HepG2 (cell line): ENCODE data around the gene SEMA3B. TPM values are rescaled to one million over a fixed set of nuclear protein-coding genes. Genes with fewer than 3 reads are reported as not detected.

Source experiments
- ATF3 ChIP-seq: sonication (generic); formaldehyde crosslinking; IDR thresholded peaks from 2 replicates; pipeline ENCODE4 v1.4.0; 2020; ENCODE audit warnings: missing genetic modification reagents
- CEBPB ChIP-seq: IDR thresholded peaks from 2 replicates; pipeline ENCODE4 v1.6.1; 2011; ENCODE audit warnings: low read depth, low read length, improper control_type of control experiment, borderline replicate concordance
- PBX3 ChIP-seq: sonication (generic); formaldehyde crosslinking; IDR thresholded peaks from 2 replicates; pipeline ENCODE4 v1.8.1; 2023; ENCODE audit warnings: missing genetic modification reagents, inconsistent platforms, borderline replicate concordance
- POLR2AphosphoS5 ChIP-seq: IDR thresholded peaks from 2 replicates; pipeline ENCODE4 v1.6.1; 2012; ENCODE audit warnings: low read depth, low read length
- SNAPC2 ChIP-seq: sonication (generic); formaldehyde crosslinking; IDR thresholded peaks from 2 replicates; pipeline ENCODE4 v1.8.1; 2022; ENCODE audit warnings: mild to moderate bottlenecking, missing genetic modification reagents
- TCF7L2 ChIP-seq: IDR thresholded peaks from 2 replicates; pipeline ENCODE4 v1.6.1; 2011; ENCODE audit warnings: mild to moderate bottlenecking, low read depth, low read length, moderate library complexity
- UBTF ChIP-seq: sonication (generic); formaldehyde crosslinking; IDR thresholded peaks from 2 replicates; pipeline ENCODE4 v1.4.0; 2020; ENCODE audit warnings: mild to moderate bottlenecking, missing genetic modification reagents
- USF2 ChIP-seq, 2 experiments: sonication (generic) in 1 of 2; formaldehyde crosslinking in 1 of 2; IDR thresholded peaks; 2 replicates each; pipeline versions ENCODE4 v1.5.1 to v1.6.1; 2011 to 2020; ENCODE audit warnings: borderline replicate concordance in 1 of 2, low read depth in 1 of 2, low read length in 1 of 2, mild to moderate bottlenecking in 1 of 2, missing genetic modification reagents in 1 of 2, moderate library complexity in 1 of 2
- ZFP90 ChIP-seq: sonication (generic); formaldehyde crosslinking; IDR thresholded peaks from 2 replicates; pipeline ENCODE4 v1.8.0; 2022; ENCODE audit warnings: missing genetic modification reagents, mild to moderate bottlenecking, inconsistent platforms, borderline replicate concordance
- ZNF256 ChIP-seq: sonication (generic); formaldehyde crosslinking; conservative IDR thresholded peaks from 2 replicates; pipeline ENCODE4 v1.4.0; 2020; ENCODE audit warnings: missing genetic modification reagents
- ZNF512 ChIP-seq: sonication (generic); formaldehyde crosslinking; IDR thresholded peaks from 2 replicates; pipeline ENCODE4 v1.4.0; 2020; ENCODE audit warnings: mild to moderate bottlenecking, missing genetic modification reagents
- ZNF609 ChIP-seq: sonication (generic); formaldehyde crosslinking; IDR thresholded peaks from 2 replicates; pipeline ENCODE4 v1.4.0; 2020; ENCODE audit warnings: mild to moderate bottlenecking, missing genetic modification reagents, borderline replicate concordance
- ZNF672 ChIP-seq: sonication (generic); formaldehyde crosslinking; IDR thresholded peaks from 2 replicates; pipeline ENCODE4 v1.8.1; 2022; ENCODE audit warnings: missing genetic modification reagents
- polyA plus RNA-seq, 8 experiments: library from polyadenylated mRNA; depleted of rRNA in 3 of 8; stranded (reverse) in 7 of 8; unstranded in 1 of 8; fragments of >200 nt; fragmentation: Illumina TruSeq in 4 of 8; extraction: Trizol in 4 of 8; gene quantifications; 2 replicates each; pipeline versions ENCODE4 v1.2.1 to v1.2.3, GENCODE V29; 2011 to 2016; ENCODE audit warnings: low read depth in 4 of 8, missing spikeins in 1 of 8, mixed read lengths in 1 of 8; ENCODE audit not compliant: insufficient read depth in 1 of 8
- total RNA-seq, 5 experiments: library from RNA; depleted of rRNA; stranded (reverse); fragments of >200 nt; fragmentation: Illumina TruSeq; extraction: Trizol; gene quantifications; 2 replicates each; pipeline ENCODE4 v1.2.3, GENCODE V29; 2016; ENCODE audit warnings: low read depth in 1 of 5

Gene SEMA3B
- total and polyA plus RNA-seq, 2 of the 13 experiments (the other 11 are each of a cell fraction or from before 2014, with no cell fraction given) = 93.2 to 158 TPM

GRCh38 chr3:50260027-50260941, 8.7 kb upstream of the SEMA3B start (continued):
- TF ChIP-seq ZNF609 (CRISPR knock-in tag) (peak; percentile 68; the same call in 1 of the 2 replicates), ZNF512 (CRISPR knock-in tag) (no peak), ZNF672 (no peak), POLR2AphosphoS5 (peak; percentile 71), UBTF (CRISPR knock-in tag) (peak; percentile 98), ZNF256 (CRISPR knock-in tag) (no peak), PBX3 (CRISPR knock-in tag) (no peak), ZFP90 (CRISPR knock-in tag) (peak; percentile 85), CEBPB (no peak), USF2 (IDR thresholded peaks at IDR 0.05; ENCODE audit: low read depth, low read length) (no peak), USF2 (CRISPR knock-in tag; IDR thresholded peaks at IDR 0.05; ENCODE audit: borderline replicate concordance) (no peak; the same call in 1 of the 2 replicates), SNAPC2 (CRISPR knock-in tag) (peak; percentile 84; the same call in 1 of the 2 replicates), ATF3 (CRISPR knock-in tag) (peak; percentile 95), TCF7L2 (peak; percentile 69; the same call in 1 of the 2 replicates)
